ENCODE results near the gene PPP1R7.

PPP1R7 gene

DNA sequence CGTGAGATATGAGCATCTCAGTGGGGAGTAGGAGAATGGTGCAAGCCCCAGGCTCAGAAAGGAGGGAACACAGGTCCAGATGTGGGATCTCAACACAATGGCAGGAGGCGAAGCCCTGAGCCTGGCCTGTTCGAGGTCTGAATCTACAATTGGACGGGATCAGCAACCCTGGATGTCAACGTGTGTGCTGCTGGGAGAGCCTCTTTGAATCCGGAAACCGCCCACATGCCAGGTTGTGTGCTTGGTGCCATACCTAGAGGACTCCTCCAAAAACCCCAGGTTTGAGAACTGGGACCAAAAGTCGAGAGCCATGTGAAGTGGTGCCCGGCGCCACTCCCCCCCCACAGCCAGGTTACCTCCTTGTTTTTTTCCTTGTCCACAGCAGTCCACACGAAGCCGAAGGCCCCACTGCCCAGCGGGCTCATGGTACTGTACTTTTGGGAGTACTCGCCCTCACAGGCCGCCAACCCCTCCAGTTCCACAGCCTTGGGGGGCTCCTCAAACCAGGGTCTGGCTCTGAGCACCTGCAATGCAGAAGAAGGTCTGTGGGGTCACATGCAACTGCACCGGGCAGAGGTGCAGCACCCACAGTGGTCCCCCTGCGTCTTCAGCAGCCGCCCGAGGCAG, 27.8 kb upstream of the PPP1R7 start:
- Histone ChIP-seq H3K36me3 (ENCODE audit: control insufficient read depth, insufficient read depth, low read length) (peaks cover 53% of the 10 kb centered on the region), H3K4me1 (ENCODE audit: control insufficient read depth, insufficient read depth, low read length) (no peaks in the 10 kb centered on the region), H3K27ac (ENCODE audit: low read depth, low read length) (no peak overlapping the region), H3K9ac (ENCODE audit: low read length) (no peak overlapping the region), H3K9me3 (ENCODE audit: control insufficient read depth, insufficient read depth, low read depth, low read length) (no peaks in the 10 kb centered on the region), H3K4me3 (ENCODE audit: low read depth, low read length) (no peak overlapping the region), H3K27me3 (ENCODE audit: control insufficient read depth, insufficient read depth, low read length) (no peaks in the 10 kb centered on the region)

- Histone ChIP-seq H3K9ac (ENCODE audit: low read length) (no peak overlapping the region), H3K36me3 (ENCODE audit: control insufficient read depth, insufficient read depth, low read length) (peaks cover 53% of the 10 kb centered on the region), H3K4me3 (ENCODE audit: low read depth, low read length) (no peak overlapping the region), H3K4me1 (ENCODE audit: control insufficient read depth, insufficient read depth, low read length) (no peaks in the 10 kb centered on the region), H3K27ac (ENCODE audit: low read depth, low read length) (no peak overlapping the region), H3K27me3 (ENCODE audit: control insufficient read depth, insufficient read depth, low read length) (no peaks in the 10 kb centered on the region), H3K9me3 (ENCODE audit: control insufficient read depth, insufficient read depth, low read depth, low read length) (no peaks in the 10 kb centered on the region)
These were observed 26.3 kb upstream of the PPP1R7 start for GRCh38 chr2:241123816-241124536.

GRCh38 chr2:241125626-241126025, 24.6 kb upstream of the PPP1R7 start:
- no peak overlapping the region for H3K27ac ChIP-seq (ENCODE audit: low read depth, low read length)
- H3K9me3 ChIP-seq (ENCODE audit: control insufficient read depth, insufficient read depth, low read depth, low read length), result no peaks in the 10 kb centered on the region
- no peak overlapping the region for H3K9ac ChIP-seq (ENCODE audit: low read length)
- H3K4me1 ChIP-seq (ENCODE audit: control insufficient read depth, insufficient read depth, low read length), result no peaks in the 10 kb centered on the region
- H3K4me3 ChIP-seq (ENCODE audit: low read depth, low read length), result no peak overlapping the region
- H3K36me3 ChIP-seq (ENCODE audit: control insufficient read depth, insufficient read depth, low read length), result peaks cover 60% of the 10 kb centered on the region
- no peaks in the 10 kb centered on the region for H3K27me3 ChIP-seq (ENCODE audit: control insufficient read depth, insufficient read depth, low read length)

GRCh38 chr2:241126201-241126611, 24.1 kb upstream of the PPP1R7 start:
- H3K27me3 ChIP-seq (ENCODE audit: control insufficient read depth, insufficient read depth, low read length), result no peaks in the 10 kb centered on the region
- no peak overlapping the region for H3K4me3 ChIP-seq (ENCODE audit: low read depth, low read length)
- peaks cover 57% of the 10 kb centered on the region for H3K36me3 ChIP-seq (ENCODE audit: control insufficient read depth, insufficient read depth, low read length)
- no peak overlapping the region for H3K27ac ChIP-seq (ENCODE audit: low read depth, low read length)
- H3K9ac ChIP-seq (ENCODE audit: low read length), result no peak overlapping the region
- H3K4me1 ChIP-seq (ENCODE audit: control insufficient read depth, insufficient read depth, low read length), result no peaks in the 10 kb centered on the region
- no peaks in the 10 kb centered on the region for H3K9me3 ChIP-seq (ENCODE audit: control insufficient read depth, insufficient read depth, low read depth, low read length)

- Histone ChIP-seq H3K36me3 (ENCODE audit: control insufficient read depth, insufficient read depth, low read length) (peaks cover 54% of the 10 kb centered on the region), H3K27me3 (ENCODE audit: control insufficient read depth, insufficient read depth, low read length) (no peaks in the 10 kb centered on the region), H3K9ac (ENCODE audit: low read length) (no peak overlapping the region), H3K4me3 (ENCODE audit: low read depth, low read length) (no peak overlapping the region), H3K4me1 (ENCODE audit: control insufficient read depth, insufficient read depth, low read length) (no peaks in the 10 kb centered on the region), H3K9me3 (ENCODE audit: control insufficient read depth, insufficient read depth, low read depth, low read length) (no peaks in the 10 kb centered on the region), H3K27ac (ENCODE audit: low read depth, low read length) (no peak overlapping the region)
These were observed 23.5 kb upstream of the PPP1R7 start for GRCh38 chr2:241126771-241127202.

DNA sequence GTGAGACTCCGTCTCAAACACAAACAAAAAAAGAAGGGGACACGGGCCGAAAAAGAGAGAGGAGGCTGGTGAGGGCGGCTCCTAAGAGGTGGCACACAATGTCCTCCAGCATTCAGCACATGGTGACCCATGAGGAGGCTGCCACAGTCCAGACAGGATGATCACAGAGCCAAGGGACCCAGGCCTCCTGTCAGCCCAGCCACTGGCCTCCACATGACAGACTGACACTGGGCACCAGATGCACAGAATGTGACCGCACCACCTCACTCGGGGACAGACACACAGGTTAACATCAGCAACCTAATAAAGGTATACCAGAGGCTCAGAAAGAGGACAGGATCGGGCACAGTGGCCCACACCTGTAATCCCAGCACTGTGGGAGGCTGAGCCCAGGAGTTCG, 22.0 kb upstream of the PPP1R7 start:
- peaks cover 53% of the 10 kb centered on the region for H3K36me3 ChIP-seq (ENCODE audit: control insufficient read depth, insufficient read depth, low read length)
- H3K27me3 ChIP-seq (ENCODE audit: control insufficient read depth, insufficient read depth, low read length), result no peaks in the 10 kb centered on the region
- H3K27ac ChIP-seq (ENCODE audit: low read depth, low read length), result no peak overlapping the region
- H3K9me3 ChIP-seq (ENCODE audit: control insufficient read depth, insufficient read depth, low read depth, low read length), result no peaks in the 10 kb centered on the region
- no peaks in the 10 kb centered on the region for H3K4me1 ChIP-seq (ENCODE audit: control insufficient read depth, insufficient read depth, low read length)
- H3K9ac ChIP-seq (ENCODE audit: low read length), result no peak overlapping the region
- no peak overlapping the region for H3K4me3 ChIP-seq (ENCODE audit: low read depth, low read length)

DNA sequence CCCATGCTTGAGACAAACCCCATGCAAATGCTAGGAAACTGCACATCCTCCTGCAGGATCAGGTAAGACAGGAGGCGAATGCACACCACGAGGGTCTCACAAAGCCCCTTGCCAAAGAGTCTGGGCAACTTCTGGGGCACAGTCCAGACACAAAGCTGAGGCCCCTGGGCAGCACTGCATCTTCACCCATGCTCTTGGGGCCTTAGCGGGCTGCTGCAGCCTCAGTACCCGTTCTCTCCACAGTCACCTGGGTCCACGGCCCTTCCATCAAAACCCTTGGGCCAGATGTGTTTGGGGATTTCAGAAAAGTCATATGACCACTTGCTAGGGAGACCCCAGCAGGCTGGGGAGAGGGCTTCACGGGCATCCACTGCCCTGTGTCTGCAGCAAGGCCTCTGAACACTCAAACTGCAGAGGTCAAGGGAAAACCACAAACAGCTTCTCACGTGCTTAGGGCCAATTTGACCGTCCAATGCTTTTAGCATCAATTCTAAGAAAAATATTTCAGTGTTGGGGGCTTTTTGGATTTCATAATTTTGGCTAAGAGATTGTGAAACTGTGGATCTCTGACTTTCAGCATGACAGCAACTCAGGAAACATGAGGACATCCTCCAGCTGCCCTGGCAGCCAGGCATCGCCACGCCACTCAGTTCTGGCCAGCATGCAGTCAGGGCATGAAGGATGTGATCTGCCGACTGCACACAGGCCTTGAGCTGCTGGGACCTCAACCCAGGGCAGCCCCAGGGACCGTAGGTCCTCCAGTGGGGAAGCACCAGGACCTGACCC, 21.0 kb upstream of the PPP1R7 start:
- H3K9ac ChIP-seq (ENCODE audit: low read length), result no peak overlapping the region
- peaks cover 48% of the 10 kb centered on the region for H3K36me3 ChIP-seq (ENCODE audit: control insufficient read depth, insufficient read depth, low read length)
- no peaks in the 10 kb centered on the region for H3K4me1 ChIP-seq (ENCODE audit: control insufficient read depth, insufficient read depth, low read length)
- no peak overlapping the region for H3K4me3 ChIP-seq (ENCODE audit: low read depth, low read length)
- H3K9me3 ChIP-seq (ENCODE audit: control insufficient read depth, insufficient read depth, low read depth, low read length), result no peaks in the 10 kb centered on the region
- H3K27me3 ChIP-seq (ENCODE audit: control insufficient read depth, insufficient read depth, low read length), result no peaks in the 10 kb centered on the region
- H3K27ac ChIP-seq (ENCODE audit: low read depth, low read length), result no peak overlapping the region

DNA sequence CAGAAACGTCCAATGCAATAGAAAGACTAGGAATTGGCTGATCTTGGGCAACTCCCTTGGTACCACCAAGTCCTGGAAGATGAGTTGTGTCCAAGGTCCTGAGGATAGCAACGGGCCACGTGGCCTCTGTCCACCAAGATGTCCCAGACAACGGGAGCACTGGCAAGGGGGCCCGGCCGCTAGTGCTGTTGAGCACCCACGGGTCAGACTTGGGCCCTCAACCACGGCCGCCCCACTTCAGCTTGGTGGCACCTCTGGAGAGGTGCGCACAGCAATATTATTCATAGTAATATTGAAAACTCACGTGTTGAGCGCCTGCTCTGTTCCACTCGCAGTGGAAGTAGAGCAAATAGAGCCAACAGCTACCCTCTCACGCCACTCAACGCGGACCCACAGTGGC, 20.0 kb upstream of the PPP1R7 start:
- H3K9me3 ChIP-seq (ENCODE audit: control insufficient read depth, insufficient read depth, low read depth, low read length), result no peaks in the 10 kb centered on the region
- no peak overlapping the region for H3K4me3 ChIP-seq (ENCODE audit: low read depth, low read length)
- peaks cover 53% of the 10 kb centered on the region for H3K36me3 ChIP-seq (ENCODE audit: control insufficient read depth, insufficient read depth, low read length)
- no peak overlapping the region for H3K9ac ChIP-seq (ENCODE audit: low read length)
- no peak overlapping the region for H3K27ac ChIP-seq (ENCODE audit: low read depth, low read length)
- H3K27me3 ChIP-seq (ENCODE audit: control insufficient read depth, insufficient read depth, low read length), result no peaks in the 10 kb centered on the region
- no peaks in the 10 kb centered on the region for H3K4me1 ChIP-seq (ENCODE audit: control insufficient read depth, insufficient read depth, low read length)

GRCh38 chr2:241131531-241131930, 18.7 kb upstream of the PPP1R7 start:
- H3K27ac ChIP-seq (ENCODE audit: low read depth, low read length), result no peak overlapping the region
- peaks cover 54% of the 10 kb centered on the region for H3K36me3 ChIP-seq (ENCODE audit: control insufficient read depth, insufficient read depth, low read length)
- no peaks in the 10 kb centered on the region for H3K4me1 ChIP-seq (ENCODE audit: control insufficient read depth, insufficient read depth, low read length)
- no peak overlapping the region for H3K9ac ChIP-seq (ENCODE audit: low read length)
- no peak overlapping the region for H3K4me3 ChIP-seq (ENCODE audit: low read depth, low read length)
- no peaks in the 10 kb centered on the region for H3K9me3 ChIP-seq (ENCODE audit: control insufficient read depth, insufficient read depth, low read depth, low read length)
- no peaks in the 10 kb centered on the region for H3K27me3 ChIP-seq (ENCODE audit: control insufficient read depth, insufficient read depth, low read length)

GRCh38 chr2:241132538-241133435, 17.5 kb upstream of the PPP1R7 start:
- Histone ChIP-seq H3K4me3 (ENCODE audit: low read depth, low read length) (no peak overlapping the region), H3K36me3 (ENCODE audit: control insufficient read depth, insufficient read depth, low read length) (peaks cover 59% of the 10 kb centered on the region), H3K9me3 (ENCODE audit: control insufficient read depth, insufficient read depth, low read depth, low read length) (no peaks in the 10 kb centered on the region), H3K9ac (ENCODE audit: low read length) (no peak overlapping the region), H3K4me1 (ENCODE audit: control insufficient read depth, insufficient read depth, low read length) (no peaks in the 10 kb centered on the region), H3K27me3 (ENCODE audit: control insufficient read depth, insufficient read depth, low read length) (no peaks in the 10 kb centered on the region), H3K27ac (ENCODE audit: low read depth, low read length) (no peak overlapping the region)

Measured in HUES6 (cell line).